ENCODE results near the gene NPAS4.

Gene NPAS4

GRCh38 chr11:66465373-66466224 is 44.8 kb downstream of the NPAS4 start:
- DNase-seq (ENCODE audit: low read depth) = peak; percentile 89
- peak; percentile 47 for TF ChIP-seq MYC (IDR thresholded peaks at IDR 0.05; ENCODE audit: low read depth, low read length)
- peak; percentile 11 for TF ChIP-seq POLR2A (IDR thresholded peaks at IDR 0.05; ENCODE audit: extremely low read depth, insufficient read length)
- TF ChIP-seq CTCF (IDR thresholded peaks at IDR 0.05; ENCODE audit: low read depth, low read length) = no peak
- peak; percentile 29; the same call in 1 of the 2 replicates for TF ChIP-seq MAX (IDR thresholded peaks at IDR 0.05; ENCODE audit: low read depth, low read length)
- H3K4me3 ChIP-seq (ENCODE audit: low read depth, low read length) = peak overlapping the region; percentile 47

GRCh38 chr11:66466225-66467033 is 45.6 kb downstream of the NPAS4 start, which contains the start of gene PELI3:
TSS of gene PELI3 (plus strand) at chr11:66466905. CDS start at chr11:66468129, 1,224 bp downstream.
- peak within 1 kb of the TSS; percentile 47 for H3K4me3 ChIP-seq (ENCODE audit: low read depth, low read length)
- DNase-seq (ENCODE audit: low read depth) = peak; percentile 94
- TF ChIP-seq POLR2A (IDR thresholded peaks at IDR 0.05; ENCODE audit: extremely low read depth, insufficient read length) (peak; percentile 53), MYC (IDR thresholded peaks at IDR 0.05; ENCODE audit: low read depth, low read length) (peak; percentile 53), CTCF (IDR thresholded peaks at IDR 0.05; ENCODE audit: low read depth, low read length) (no peak), MAX (IDR thresholded peaks at IDR 0.05; ENCODE audit: low read depth, low read length) (peak; percentile 35)

GRCh38 chr11:66467034-66467659 is 46.3 kb downstream of the NPAS4 start:
- H3K4me3 ChIP-seq (ENCODE audit: low read depth, low read length) = peak overlapping the region; percentile 47
- TF ChIP-seq POLR2A (IDR thresholded peaks at IDR 0.05; ENCODE audit: extremely low read depth, insufficient read length) (no peak), MAX (IDR thresholded peaks at IDR 0.05; ENCODE audit: low read depth, low read length) (no peak), CTCF (IDR thresholded peaks at IDR 0.05; ENCODE audit: low read depth, low read length) (no peak), MYC (IDR thresholded peaks at IDR 0.05; ENCODE audit: low read depth, low read length) (no peak)
- peak; percentile 54 for DNase-seq (ENCODE audit: low read depth)

- TF ChIP-seq POLR2A (IDR thresholded peaks at IDR 0.05; ENCODE audit: extremely low read depth, insufficient read length) (no peak), CTCF (IDR thresholded peaks at IDR 0.05; ENCODE audit: low read depth, low read length) (no peak), MYC (IDR thresholded peaks at IDR 0.05; ENCODE audit: low read depth, low read length) (no peak), MAX (IDR thresholded peaks at IDR 0.05; ENCODE audit: low read depth, low read length) (no peak)
- H3K4me3 ChIP-seq (ENCODE audit: low read depth, low read length) = peak overlapping the region; percentile 47
- peak; percentile 81 for DNase-seq (ENCODE audit: low read depth)
Measured at GRCh38 chr11:66467756-66468155, 46.9 kb downstream of the NPAS4 start.

- no peak for DNase-seq (ENCODE audit: low read depth)
- no peak overlapping the region for H3K4me3 ChIP-seq (ENCODE audit: low read depth, low read length)
- TF ChIP-seq CTCF (IDR thresholded peaks at IDR 0.05; ENCODE audit: low read depth, low read length) (no peak), POLR2A (IDR thresholded peaks at IDR 0.05; ENCODE audit: extremely low read depth, insufficient read length) (no peak), MAX (IDR thresholded peaks at IDR 0.05; ENCODE audit: low read depth, low read length) (no peak), MYC (IDR thresholded peaks at IDR 0.05; ENCODE audit: low read depth, low read length) (no peak)
Measured at GRCh38 chr11:66468691-66469090, 47.9 kb downstream of the NPAS4 start.
